Nephron progenitor cell (in vitro differentiated cells): ENCODE measurements around the gene FLT4.
"Not testable (repeated sequence)": the region's sequence is repeated elsewhere in the genome, so short reads cannot be mapped to it uniquely, and the experiment has no call there.

ENCODE experiments used
- DNase-seq: peaks from one replicate; pipeline ENCODE4 v3.0.0; 2021
- H3K27ac Mint-ChIP-seq: 2 replicates; pipeline ENCODE4 v1.8.0; 2021; ENCODE audit warnings: mild to moderate bottlenecking, moderate library complexity, mixed read lengths
- H3K27me3 Mint-ChIP-seq: 2 replicates; pipeline ENCODE4 v1.8.0; 2021; ENCODE audit warnings: mild to moderate bottlenecking, low read depth, mixed read lengths; ENCODE audit not compliant: poor library complexity
- H3K36me3 Mint-ChIP-seq: 2 replicates; pipeline ENCODE4 v1.8.0; 2021; ENCODE audit warnings: low read depth, mixed read lengths
- H3K4me1 Mint-ChIP-seq: 2 replicates; pipeline ENCODE4 v1.8.0; 2021; ENCODE audit warnings: mixed read lengths
- H3K4me3 Mint-ChIP-seq: 2 replicates; pipeline ENCODE4 v1.8.0; 2021; ENCODE audit warnings: mild to moderate bottlenecking, moderate library complexity, mixed read lengths
- H3K9me3 Mint-ChIP-seq: 2 replicates; pipeline ENCODE4 v1.8.0; 2021; ENCODE audit warnings: mild to moderate bottlenecking, moderate library complexity, mixed read lengths
- TF ChIP-seq, protein P1 (sequence below): fragments of 200-600 bp; sonication (generic); IDR thresholded peaks from 2 replicates; pipeline ENCODE4 v1.5.0; 2021; ENCODE audit warnings: antibody characterized with exemption

The FLT4 gene

DNA sequence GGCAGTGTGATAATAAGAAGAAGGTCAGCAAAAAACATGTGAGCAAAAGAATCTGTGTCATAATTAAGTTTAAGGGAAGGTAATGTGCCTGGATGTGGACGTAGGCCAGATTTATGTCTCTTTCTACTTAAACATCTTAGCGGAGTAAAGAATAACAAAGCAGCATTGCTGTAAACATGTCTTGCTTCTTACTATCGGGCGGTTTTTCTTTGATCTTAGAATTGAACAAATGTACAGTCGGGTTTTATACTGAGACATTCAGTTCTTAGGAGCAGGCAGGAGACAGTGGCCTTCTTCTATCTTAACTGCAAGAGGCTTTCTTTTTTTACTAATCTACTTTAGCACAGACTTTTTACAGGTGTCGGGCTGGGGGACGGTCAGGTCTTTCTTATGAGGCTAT is 40.4 kb upstream of the FLT4 start:
- Mint-ChIP-seq H3K4me3 (no peak overlapping the region), H3K36me3 (no peaks in the 10 kb centered on the region), H3K27ac (no peak overlapping the region), H3K4me1 (peaks cover 32% of the 10 kb centered on the region), H3K9me3 (peaks cover 6% of the 10 kb centered on the region), H3K27me3 (peaks cover 27% of the 10 kb centered on the region)
- TF ChIP-seq, protein P1, sequence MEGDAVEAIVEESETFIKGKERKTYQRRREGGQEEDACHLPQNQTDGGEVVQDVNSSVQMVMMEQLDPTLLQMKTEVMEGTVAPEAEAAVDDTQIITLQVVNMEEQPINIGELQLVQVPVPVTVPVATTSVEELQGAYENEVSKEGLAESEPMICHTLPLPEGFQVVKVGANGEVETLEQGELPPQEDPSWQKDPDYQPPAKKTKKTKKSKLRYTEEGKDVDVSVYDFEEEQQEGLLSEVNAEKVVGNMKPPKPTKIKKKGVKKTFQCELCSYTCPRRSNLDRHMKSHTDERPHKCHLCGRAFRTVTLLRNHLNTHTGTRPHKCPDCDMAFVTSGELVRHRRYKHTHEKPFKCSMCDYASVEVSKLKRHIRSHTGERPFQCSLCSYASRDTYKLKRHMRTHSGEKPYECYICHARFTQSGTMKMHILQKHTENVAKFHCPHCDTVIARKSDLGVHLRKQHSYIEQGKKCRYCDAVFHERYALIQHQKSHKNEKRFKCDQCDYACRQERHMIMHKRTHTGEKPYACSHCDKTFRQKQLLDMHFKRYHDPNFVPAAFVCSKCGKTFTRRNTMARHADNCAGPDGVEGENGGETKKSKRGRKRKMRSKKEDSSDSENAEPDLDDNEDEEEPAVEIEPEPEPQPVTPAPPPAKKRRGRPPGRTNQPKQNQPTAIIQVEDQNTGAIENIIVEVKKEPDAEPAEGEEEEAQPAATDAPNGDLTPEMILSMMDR: no peak
- no peak for DNase-seq

DNA sequence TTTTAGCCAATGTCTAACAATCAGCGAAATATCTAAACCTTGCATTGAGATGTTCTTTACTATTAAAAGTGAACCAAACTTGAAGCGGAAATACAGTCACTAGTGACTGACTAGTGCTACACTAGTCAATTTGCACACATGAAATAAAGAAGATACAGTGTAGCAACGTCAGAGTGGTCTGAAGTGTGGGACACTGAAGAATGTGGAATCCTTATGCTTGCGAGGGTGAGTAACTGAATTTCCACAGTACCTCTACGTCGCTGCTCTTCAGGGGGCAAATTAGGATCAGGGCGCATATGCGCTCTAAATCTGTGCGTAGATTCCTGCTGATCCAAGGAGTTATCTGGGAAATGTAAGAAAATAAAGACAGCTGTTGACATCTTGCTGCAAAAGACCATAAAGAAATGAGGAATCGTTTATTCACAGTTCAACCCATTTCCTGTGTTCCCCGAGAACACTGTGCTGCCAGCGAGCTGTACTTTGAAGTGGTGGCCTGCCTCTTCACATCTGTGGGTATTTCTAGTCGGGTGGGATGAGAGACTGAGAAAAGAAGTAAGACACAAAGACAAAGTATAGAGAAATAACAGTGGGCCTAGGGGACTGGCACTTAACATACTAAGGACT is 39.8 kb upstream of the FLT4 start:
- H3K9me3 Mint-ChIP-seq: no peaks in the 10 kb centered on the region
- DNase-seq: no peak
- H3K27me3 Mint-ChIP-seq: peaks cover 27% of the 10 kb centered on the region
- H3K4me3 Mint-ChIP-seq: no peak overlapping the region
- no peak overlapping the region for H3K27ac Mint-ChIP-seq
- peaks cover 32% of the 10 kb centered on the region for H3K4me1 Mint-ChIP-seq
- TF ChIP-seq, protein P1: no peak
- H3K36me3 Mint-ChIP-seq: no peaks in the 10 kb centered on the region

DNA sequence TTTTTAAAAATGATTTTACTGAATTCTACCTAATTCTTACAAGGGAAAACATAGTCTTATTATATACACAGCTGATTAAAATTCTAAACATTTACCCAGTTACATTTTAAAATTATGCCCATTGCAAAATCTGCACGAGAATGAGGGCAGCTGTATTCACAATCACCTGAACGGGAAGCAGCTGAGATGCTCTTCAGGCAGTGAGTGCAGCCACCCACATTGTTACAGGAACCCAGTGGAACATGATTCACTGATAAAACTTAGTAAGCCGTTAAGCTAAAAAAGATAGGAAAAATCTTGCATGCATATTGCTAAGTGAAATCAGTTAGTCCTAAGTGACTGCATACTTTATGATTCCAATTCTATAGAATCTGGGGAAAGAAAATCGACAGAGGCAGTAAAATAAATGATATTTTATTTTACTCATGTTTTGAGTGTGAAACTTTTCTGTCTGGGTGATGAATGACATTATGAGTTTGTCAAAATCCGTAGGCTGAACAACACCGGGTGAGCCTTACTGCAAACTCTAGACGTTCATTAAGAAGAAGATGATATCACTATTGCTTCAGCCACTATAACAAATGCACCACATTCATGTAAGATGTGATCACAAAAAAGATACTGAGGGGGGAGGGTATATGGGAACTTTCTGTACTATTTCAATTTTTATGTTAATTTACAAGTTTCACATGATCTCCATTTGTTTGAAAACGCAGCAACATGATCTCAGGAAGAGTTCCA is 39.1 kb upstream of the FLT4 start:
- no peaks in the 10 kb centered on the region for H3K36me3 Mint-ChIP-seq
- peaks cover 27% of the 10 kb centered on the region for H3K27me3 Mint-ChIP-seq
- DNase-seq: no peak
- no peak overlapping the region for H3K27ac Mint-ChIP-seq
- TF ChIP-seq, protein P1: no peak
- H3K4me1 Mint-ChIP-seq: peaks cover 32% of the 10 kb centered on the region
- H3K9me3 Mint-ChIP-seq: no peaks in the 10 kb centered on the region
- H3K4me3 Mint-ChIP-seq: no peak overlapping the region

GRCh38 chr5:180686799-180687198 is 37.4 kb upstream of the FLT4 start:
- H3K27ac Mint-ChIP-seq, H3K4me3 Mint-ChIP-seq, DNase-seq, H3K36me3 Mint-ChIP-seq, H3K9me3 Mint-ChIP-seq: not testable (repeated sequence)
- H3K4me1 Mint-ChIP-seq: peaks cover 32% of the 10 kb centered on the region
- H3K27me3 Mint-ChIP-seq: peaks cover 18% of the 10 kb centered on the region

- H3K4me1 Mint-ChIP-seq: peaks cover 12% of the 10 kb centered on the region
- H3K4me3 Mint-ChIP-seq: no peak overlapping the region
- H3K27ac Mint-ChIP-seq: no peak overlapping the region
- peaks cover 20% of the 10 kb centered on the region for H3K27me3 Mint-ChIP-seq
- H3K9me3 Mint-ChIP-seq: peaks cover 23% of the 10 kb centered on the region
- H3K36me3 Mint-ChIP-seq: no peaks in the 10 kb centered on the region
- TF ChIP-seq, protein P1: no peak
- no peak for DNase-seq
Measured at GRCh38 chr5:180684623-180685161, 35.3 kb upstream of the FLT4 start.

DNA sequence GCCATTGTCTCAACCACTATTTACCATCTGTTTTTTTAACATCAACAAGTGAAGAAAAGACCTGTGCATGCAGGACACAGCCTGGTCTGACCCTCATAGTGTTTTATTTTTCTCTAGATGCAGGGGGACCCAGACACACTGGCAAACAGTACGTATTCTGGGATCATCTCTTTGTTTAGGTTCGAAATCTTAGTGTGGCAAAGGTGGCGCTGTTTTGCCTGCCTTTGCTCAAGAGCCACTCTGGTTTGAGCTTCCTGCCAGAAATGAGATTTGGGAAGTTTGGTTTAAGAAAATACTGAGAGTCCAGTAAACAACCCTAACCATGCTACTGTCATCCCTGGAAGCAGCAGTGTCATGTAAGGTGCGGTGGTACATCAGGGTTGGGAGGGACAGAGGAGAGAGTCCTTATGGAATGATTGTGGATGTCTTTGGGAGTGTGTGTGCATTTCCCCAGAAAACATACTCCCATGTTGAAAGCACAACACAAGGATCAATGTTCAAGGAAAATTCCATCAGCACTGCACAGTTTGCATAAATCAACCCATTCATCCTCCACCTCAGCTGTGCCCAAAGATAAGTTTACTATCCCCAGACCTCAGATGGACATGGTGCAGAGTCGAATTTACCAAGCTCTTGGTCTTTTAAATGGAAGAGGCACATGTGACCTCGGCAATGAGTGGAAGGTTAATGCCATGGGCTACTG is 34.0 kb upstream of the FLT4 start:
- TF ChIP-seq, protein P1: no peak
- H3K36me3 Mint-ChIP-seq: no peaks in the 10 kb centered on the region
- no peaks in the 10 kb centered on the region for H3K4me1 Mint-ChIP-seq
- no peak overlapping the region for H3K4me3 Mint-ChIP-seq
- H3K27ac Mint-ChIP-seq: no peak overlapping the region
- peaks cover 27% of the 10 kb centered on the region for H3K9me3 Mint-ChIP-seq
- H3K27me3 Mint-ChIP-seq: peaks cover 20% of the 10 kb centered on the region
- DNase-seq: no peak
